H9 (cell line): ENCODE measurements around the gene CYBA. TPM values are rescaled to one million over a fixed set of nuclear protein-coding genes. Genes with fewer than 3 reads are reported as not detected.

Experiments
- DNase-seq: peaks from one replicate; pipeline ENCODE4 v3.0.0-alpha.2; 2017
- H2AFZ ChIP-seq: one replicate; pipeline ENCODE4 v1.6.1; 2013; ENCODE audit warnings: mild to moderate bottlenecking, low read length, control low read depth, moderate library complexity
- H2AK5ac ChIP-seq: 2 replicates; pipeline ENCODE4 v1.6.1; 2013; ENCODE audit warnings: low read length, control low read depth, mixed read lengths; ENCODE audit not compliant: insufficient read length
- H2BK120ac ChIP-seq: one replicate; pipeline ENCODE4 v1.6.1; 2013; ENCODE audit warnings: low read depth, mild to moderate bottlenecking, low read length, control low read depth, inconsistent platforms; ENCODE audit not compliant: poor library complexity, severe bottlenecking
- H2BK12ac ChIP-seq: 2 replicates; pipeline ENCODE4 v1.6.1; 2013; ENCODE audit warnings: low read length, control low read depth, mixed read lengths, low read depth; ENCODE audit not compliant: insufficient read length
- H2BK15ac ChIP-seq: 2 replicates; pipeline ENCODE4 v1.6.1; 2013; ENCODE audit warnings: low read depth, low read length, control low read depth
- H2BK20ac ChIP-seq: one replicate; pipeline ENCODE4 v1.6.1; 2013; ENCODE audit warnings: low read depth, mild to moderate bottlenecking, low read length, control low read depth, inconsistent platforms; ENCODE audit not compliant: poor library complexity, severe bottlenecking
- H2BK5ac ChIP-seq: 2 replicates; pipeline ENCODE4 v1.6.1; 2013; ENCODE audit warnings: low read length, control low read depth, mixed read lengths; ENCODE audit not compliant: insufficient read length
- H3K14ac ChIP-seq: 2 replicates; pipeline ENCODE4 v1.6.1; 2013; ENCODE audit warnings: low read length, control low read depth; ENCODE audit not compliant: insufficient read depth
- H3K18ac ChIP-seq: 2 replicates; pipeline ENCODE4 v1.6.1; 2013; ENCODE audit warnings: low read depth, mild to moderate bottlenecking, mixed read lengths, low read length, control low read depth; ENCODE audit not compliant: insufficient read length
- H3K23ac ChIP-seq: 2 replicates; pipeline ENCODE4 v1.6.1; 2013; ENCODE audit warnings: low read length, control low read depth, mixed read lengths, low read depth; ENCODE audit not compliant: insufficient read length
- H3K23me2 ChIP-seq: 2 replicates; pipeline ENCODE4 v1.6.1; 2013; ENCODE audit warnings: low read depth, mild to moderate bottlenecking, mixed read lengths, low read length, control low read depth; ENCODE audit not compliant: insufficient read length, poor library complexity, severe bottlenecking
- H3K27ac ChIP-seq: 2 replicates; pipeline ENCODE4 v1.5.1; 2013; ENCODE audit warnings: low read length, control low read depth, mixed read lengths, low read depth; ENCODE audit not compliant: insufficient read length
- H3K27me3 ChIP-seq: 2 replicates; pipeline ENCODE4 v1.6.1; 2013; ENCODE audit warnings: low read length, control low read depth, inconsistent platforms; ENCODE audit not compliant: insufficient read depth
- H3K4ac ChIP-seq: 2 replicates; pipeline ENCODE4 v1.6.1; 2013; ENCODE audit warnings: low read depth, mild to moderate bottlenecking, control low read depth, inconsistent platforms, low read length, moderate library complexity
- H3K4me1 ChIP-seq: 2 replicates; pipeline ENCODE4 v1.6.1; 2013; ENCODE audit warnings: low read length, control low read depth, inconsistent platforms; ENCODE audit not compliant: insufficient read depth
- H3K4me2 ChIP-seq: 2 replicates; pipeline ENCODE4 v1.6.1; 2013; ENCODE audit warnings: low read length, control low read depth, mixed read lengths; ENCODE audit not compliant: insufficient read length, insufficient read depth
- H3K56ac ChIP-seq: 2 replicates; pipeline ENCODE4 v1.6.1; 2013; ENCODE audit warnings: low read depth, mild to moderate bottlenecking, mixed read lengths, low read length, control low read depth; ENCODE audit not compliant: insufficient read length
- H3K79me1 ChIP-seq: 2 replicates; pipeline ENCODE4 v1.6.1; 2013; ENCODE audit warnings: low read depth, mild to moderate bottlenecking, moderate library complexity, low read length, control low read depth, inconsistent platforms; ENCODE audit not compliant: insufficient read depth, poor library complexity, severe bottlenecking
- H3K79me2 ChIP-seq: 2 replicates; pipeline ENCODE4 v1.6.1; 2013; ENCODE audit warnings: low read length, control low read depth, inconsistent platforms; ENCODE audit not compliant: insufficient read depth
- H3K9ac ChIP-seq: 2 replicates; pipeline ENCODE4 v1.6.1; 2013; ENCODE audit warnings: low read length, control low read depth, mixed read lengths; ENCODE audit not compliant: insufficient read length; ENCODE audit errors: extremely low read depth
- H3K9me3 ChIP-seq: one replicate; pipeline ENCODE4 v1.6.1; 2013; ENCODE audit warnings: low read depth, low read length, inconsistent platforms; ENCODE audit not compliant: control insufficient read depth
- H3T11ph ChIP-seq: one replicate; pipeline ENCODE4 v1.6.1; 2013; ENCODE audit warnings: mild to moderate bottlenecking, low read length, control low read depth, inconsistent platforms
- H4K20me1 ChIP-seq: one replicate; pipeline ENCODE4 v1.6.1; 2013; ENCODE audit not compliant: control insufficient read depth, insufficient read length, insufficient read depth
- H4K5ac ChIP-seq: 2 replicates; pipeline ENCODE4 v1.6.1; 2013; ENCODE audit warnings: low read depth, mild to moderate bottlenecking, mixed read lengths, low read length, control low read depth; ENCODE audit not compliant: insufficient read length
- H4K8ac ChIP-seq: replicated peaks from 2 replicates; pipeline ENCODE4 v1.6.1; 2013; ENCODE audit warnings: low read length, control low read depth, mixed read lengths, low read depth; ENCODE audit not compliant: insufficient read length
- H4K91ac ChIP-seq: 2 replicates; pipeline ENCODE4 v1.6.1; 2013; ENCODE audit warnings: low read depth, mild to moderate bottlenecking, moderate library complexity, mixed read lengths, low read length, control low read depth; ENCODE audit not compliant: insufficient read length
- H3K27ac Mint-ChIP-seq, 3 experiments: 2 replicates in 2 of 3; 3 replicates in 1 of 3; pipeline ENCODE4 v1.8.0; 2020 to 2021; ENCODE audit warnings: mixed read lengths in 3 of 3, mild to moderate bottlenecking in 1 of 3, moderate library complexity in 1 of 3
- H3K27me3 Mint-ChIP-seq: 2 replicates; pipeline ENCODE4 v1.8.0; 2021; ENCODE audit warnings: low read depth, mild to moderate bottlenecking, moderate library complexity, mixed read lengths
- H3K36me3 Mint-ChIP-seq, 3 experiments: 2 replicates in 2 of 3; 3 replicates in 1 of 3; pipeline ENCODE4 v1.8.0; 2020 to 2021; ENCODE audit warnings: low read depth in 3 of 3, mixed read lengths in 3 of 3; ENCODE audit not compliant: insufficient read depth in 1 of 3
- H3K4me1 Mint-ChIP-seq, 2 experiments: 2 replicates each; pipeline ENCODE4 v1.8.0; 2020; ENCODE audit warnings: mixed read lengths in 2 of 2
- H3K4me3 Mint-ChIP-seq, 2 experiments: 2 replicates in 1 of 2; 3 replicates in 1 of 2; pipeline ENCODE4 v1.8.0; 2020 to 2021; ENCODE audit warnings: mild to moderate bottlenecking in 2 of 2, mixed read lengths in 2 of 2, moderate library complexity in 1 of 2
- H3K9me3 Mint-ChIP-seq, 2 experiments: 2 replicates in 1 of 2; 3 replicates in 1 of 2; pipeline ENCODE4 v1.8.0; 2020; ENCODE audit warnings: mild to moderate bottlenecking in 2 of 2, mixed read lengths in 2 of 2, moderate library complexity in 1 of 2
- WGBS: extraction: QIAGEN DNeasy Blood & Tissue Kit; methylation state at CpG from one replicate; pipeline ENCODE4 v1.1.7; 2013; ENCODE audit warnings: missing lambda C conversion rate, low lambda C conversion rate, mixed read lengths; ENCODE audit not compliant: insufficient read length; ENCODE audit errors: extremely low coverage; 5-methylcytosine and 5-hydroxymethylcytosine counted together
- total RNA-seq: library from RNA; stranded (reverse); gene quantifications from 2 replicates; pipeline ENCODE4 v1.2.1, GENCODE V29; 2021
- TF ChIP-seq, protein P1 (sequence below): fragments of 200-600 bp; sonication (generic); conservative IDR thresholded peaks from 3 replicates; pipeline ENCODE4 v1.8.0; 2021; ENCODE audit warnings: antibody characterized with exemption, mild to moderate bottlenecking

Gene CYBA
- total RNA-seq, 1 experiment from 2014 or later = 153 TPM

DNA sequence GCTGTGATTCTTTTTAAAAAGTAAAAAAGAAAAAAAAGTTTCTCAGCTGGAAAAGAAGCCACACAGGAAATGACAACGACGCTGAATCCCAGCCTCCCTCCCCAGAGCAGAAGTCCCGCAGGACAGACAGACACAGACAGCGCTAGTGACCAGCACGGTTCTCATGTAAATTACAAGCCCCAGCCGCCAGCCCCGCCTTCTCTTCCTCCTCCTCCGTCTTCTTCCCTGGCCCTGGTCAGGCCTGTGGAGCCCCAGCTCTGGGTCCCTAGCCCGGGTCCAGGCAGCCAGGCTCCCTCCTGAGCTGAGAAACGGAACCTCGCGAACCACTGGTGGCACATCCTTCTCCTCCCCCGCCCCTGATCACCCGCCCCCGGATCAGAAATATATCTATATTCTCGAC lies 19.5 kb downstream of the CYBA start:
- no peak overlapping the region for H2AFZ ChIP-seq
- Mint-ChIP-seq H3K27ac (no peak overlapping the region), H3K36me3 (peaks cover 13 to 48% (median 42%) of the 10 kb centered on the region in 3 experiments; a peak in 6 of 7 replicates), H3K9me3 (no peaks in the 10 kb centered on the region; a peak in 1 of 5 replicates), H3K27me3 (peaks cover 7% of the 10 kb centered on the region), H3K4me3 (no peak overlapping the region), H3K4me1 (peaks cover 0 to 22% of the 10 kb centered on the region in 2 experiments; a peak in 3 of 4 replicates)
- no peak overlapping the region for H3K27ac ChIP-seq
- H4K20me1 ChIP-seq = no peaks in the 10 kb centered on the region
- H3K18ac ChIP-seq = no peak overlapping the region
- H3K23me2 ChIP-seq = peaks cover 15% of the 10 kb centered on the region
- H3K9me3 ChIP-seq = no peaks in the 10 kb centered on the region
- no peak overlapping the region for H4K91ac ChIP-seq
- H4K5ac ChIP-seq = no peak overlapping the region
- no peaks in the 10 kb centered on the region for H3K79me2 ChIP-seq
- no peak overlapping the region for H3K9ac ChIP-seq
- no peak overlapping the region for H2BK20ac ChIP-seq
- no peaks in the 10 kb centered on the region for H3K79me1 ChIP-seq
- no peak overlapping the region for H2BK5ac ChIP-seq
- no peaks in the 10 kb centered on the region for H3K4me1 ChIP-seq
- H2AK5ac ChIP-seq = no peak overlapping the region
- no peak overlapping the region for H4K8ac ChIP-seq
- H3K27me3 ChIP-seq = no peaks in the 10 kb centered on the region
- H2BK15ac ChIP-seq = no peak overlapping the region
- TF ChIP-seq, protein P1, sequence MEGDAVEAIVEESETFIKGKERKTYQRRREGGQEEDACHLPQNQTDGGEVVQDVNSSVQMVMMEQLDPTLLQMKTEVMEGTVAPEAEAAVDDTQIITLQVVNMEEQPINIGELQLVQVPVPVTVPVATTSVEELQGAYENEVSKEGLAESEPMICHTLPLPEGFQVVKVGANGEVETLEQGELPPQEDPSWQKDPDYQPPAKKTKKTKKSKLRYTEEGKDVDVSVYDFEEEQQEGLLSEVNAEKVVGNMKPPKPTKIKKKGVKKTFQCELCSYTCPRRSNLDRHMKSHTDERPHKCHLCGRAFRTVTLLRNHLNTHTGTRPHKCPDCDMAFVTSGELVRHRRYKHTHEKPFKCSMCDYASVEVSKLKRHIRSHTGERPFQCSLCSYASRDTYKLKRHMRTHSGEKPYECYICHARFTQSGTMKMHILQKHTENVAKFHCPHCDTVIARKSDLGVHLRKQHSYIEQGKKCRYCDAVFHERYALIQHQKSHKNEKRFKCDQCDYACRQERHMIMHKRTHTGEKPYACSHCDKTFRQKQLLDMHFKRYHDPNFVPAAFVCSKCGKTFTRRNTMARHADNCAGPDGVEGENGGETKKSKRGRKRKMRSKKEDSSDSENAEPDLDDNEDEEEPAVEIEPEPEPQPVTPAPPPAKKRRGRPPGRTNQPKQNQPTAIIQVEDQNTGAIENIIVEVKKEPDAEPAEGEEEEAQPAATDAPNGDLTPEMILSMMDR = no peak
- H2BK12ac ChIP-seq = no peak overlapping the region
- H3K14ac ChIP-seq = no peak overlapping the region
- H2BK120ac ChIP-seq = no peak overlapping the region
- no peak overlapping the region for H3T11ph ChIP-seq
- H3K4ac ChIP-seq = no peak overlapping the region
- H3K4me2 ChIP-seq = no peak overlapping the region
- no peak for DNase-seq
- H3K56ac ChIP-seq = no peak overlapping the region
- WGBS = no CpG with 5 or more reads among the region's 16 CpGs
- H3K23ac ChIP-seq = no peak overlapping the region
